Measurements from ENCODE around the gene FAM53B. TPM values are rescaled to one million over a fixed set of nuclear protein-coding genes. Genes with fewer than 3 reads are reported as not detected.

FAM53B gene
- polyA plus RNA-seq, 1 of the 3 experiments (the other 2 are of a cell fraction) = 5.6 TPM

- H4K20me1 ChIP-seq (ENCODE audit: insufficient read depth) = peaks cover 8% of the 10 kb centered on the region; the same call in 1 of the 2 replicates
- POLR2A ChIA-PET = interaction anchor here (1.9 kb wide), 1 partner anchor 22 kb away, joined by 10 read pairs; no protein-coding TSS in a partner anchor
Observed at GRCh38 chr10:124671486-124672075, 72.6 kb downstream of the FAM53B start.

DNA sequence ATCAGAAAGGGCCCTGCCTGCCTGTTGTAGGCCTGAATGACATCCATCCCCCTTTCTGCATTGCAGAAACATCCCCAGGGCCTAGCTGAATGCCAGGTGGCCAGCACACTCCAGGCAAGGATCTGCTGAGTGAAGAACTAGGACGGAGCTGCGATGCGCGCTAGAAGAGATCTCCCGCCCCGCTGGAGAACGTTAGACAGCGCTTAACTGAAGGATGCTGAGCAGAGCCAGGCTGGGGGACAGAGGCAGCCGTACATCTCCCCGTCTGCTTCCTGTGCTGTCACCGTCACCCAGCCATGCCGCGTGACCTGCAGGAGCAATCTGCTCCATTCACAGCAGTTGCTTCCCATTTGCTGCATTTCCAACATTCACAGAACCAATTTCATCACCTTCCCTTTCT lies 73.3 kb downstream of the FAM53B start:
- TF ChIP-seq GATA2 (CRISPR knock-in tag; IDR thresholded peaks at IDR 0.05) = peak; percentile 63
- no peak for TF ChIP-seq GABPA (IDR thresholded peaks at IDR 0.05; ENCODE audit: low read depth)
- peak; percentile 37 for TF ChIP-seq RAD21 (IDR thresholded peaks at IDR 0.05; ENCODE audit: low read length)
- peak; percentile 82 for TF ChIP-seq CHD2 (IDR thresholded peaks at IDR 0.05; ENCODE audit: low read length, partially characterized antibody)
- peak; percentile 77; the same call in 1 of the 2 replicates for TF ChIP-seq RCOR1 (IDR thresholded peaks at IDR 0.05; ENCODE audit: low read length)
- TF ChIP-seq FOXM1 (IDR thresholded peaks at IDR 0.05; ENCODE audit: low read depth) = no peak
- TF ChIP-seq NRF1 (IDR thresholded peaks at IDR 0.05; ENCODE audit: low read depth, low read length) = no peak
- no peak for TF ChIP-seq POLR2AphosphoS5 (IDR thresholded peaks at IDR 0.05; ENCODE audit: low read depth, low read length)
- peak; percentile 95 for TF ChIP-seq MXI1 (IDR thresholded peaks at IDR 0.05; ENCODE audit: low read depth, low read length)
- peak; percentile 97 for TF ChIP-seq FOXJ3 (CRISPR knock-in tag; IDR thresholded peaks at IDR 0.05)
- TF ChIP-seq RFX5 (IDR thresholded peaks at IDR 0.05; ENCODE audit: low read length) = no peak
- peak in 1 of 2 experiments; percentile 78; a peak in 1 of 4 replicates for TF ChIP-seq EP300 (IDR thresholded peaks at IDR 0.05; ENCODE audit: borderline replicate concordance in 1 of 2, low read depth in 1 of 2, low read length in 1 of 2)
- Histone ChIP-seq H3K79me2 (ENCODE audit: insufficient read depth) (no peaks in the 10 kb centered on the region), H3K27me3 (ENCODE audit: insufficient read depth) (no peaks in the 10 kb centered on the region), H4K20me1 (ENCODE audit: insufficient read depth) (peaks cover 12% of the 10 kb centered on the region; the same call in 1 of the 2 replicates), H2AFZ (ENCODE audit: low read depth) (no peak overlapping the region), H3K4me1 (ENCODE audit: control insufficient read depth in 1 of 2, insufficient read depth in 2 of 2, low read depth in 1 of 2, low read length in 1 of 2) (peaks cover 0 to 68% of the 10 kb centered on the region in 2 experiments; a peak in 3 of 4 replicates), H3K36me3 (replicated peaks in 1 of 2; ENCODE audit: control insufficient read depth in 1 of 2, insufficient read depth in 2 of 2, low read length in 1 of 2) (no peaks in the 10 kb centered on the region), H3F3A (replicated peaks; ENCODE audit: insufficient read depth) (no peaks in the 10 kb centered on the region), H3K9me3 (no peaks in the 10 kb centered on the region), H3K9ac (no peak overlapping the region), H3K27ac (ENCODE audit: low read depth in 2 of 2, low read length in 1 of 2) (peak overlapping the region in 1 of 2 experiments; percentile 45; a peak in 2 of 4 replicates), H3K4me2 (no peak overlapping the region), H3K4me3 (ENCODE audit: low read depth in 2 of 2, low read length in 1 of 2) (no peak overlapping the region), H3K9me2 (no peaks in the 10 kb centered on the region)
- ChIA-PET POLR2A (interaction anchor here (0.9 to 1.9 kb wide), 2 partner anchors 22 to 71 kb away, joined by 4 to 10 read pairs; no protein-coding TSS in a partner anchor), CTCF (interaction anchor here (0.9 to 2.8 kb wide), 14 partner anchors 8 to 132 kb away, joined by 3 to 28 read pairs (median 4); no protein-coding TSS in a partner anchor)
- peak; percentile 87 for DNase-seq
- WGBS (ENCODE audit: low lambda C conversion rate) = 95% methylated on average over 13 of the region's 13 CpGs

More at GRCh38 chr10:124671486-124672075, 72.6 kb downstream of the FAM53B start:
- Histone ChIP-seq H3K9ac (no peak overlapping the region), H3K9me3 (no peaks in the 10 kb centered on the region), H3K9me2 (no peaks in the 10 kb centered on the region), H3K4me2 (no peak overlapping the region), H2AFZ (ENCODE audit: low read depth) (no peak overlapping the region), H3K4me1 (ENCODE audit: control insufficient read depth in 1 of 2, insufficient read depth in 2 of 2, low read depth in 1 of 2, low read length in 1 of 2) (peaks cover 0 to 66% of the 10 kb centered on the region in 2 experiments; a peak in 3 of 4 replicates), H3K27me3 (ENCODE audit: insufficient read depth) (no peaks in the 10 kb centered on the region), H3K79me2 (ENCODE audit: insufficient read depth) (no peaks in the 10 kb centered on the region), H3K27ac (ENCODE audit: low read depth in 2 of 2, low read length in 1 of 2) (peak overlapping the region in 1 of 2 experiments; percentile 45; a peak in 2 of 4 replicates), H3F3A (replicated peaks; ENCODE audit: insufficient read depth) (no peaks in the 10 kb centered on the region), H3K36me3 (replicated peaks in 1 of 2; ENCODE audit: control insufficient read depth in 1 of 2, insufficient read depth in 2 of 2, low read length in 1 of 2) (no peaks in the 10 kb centered on the region), H3K4me3 (ENCODE audit: low read depth in 2 of 2, low read length in 1 of 2) (no peak overlapping the region)
- WGBS (ENCODE audit: low lambda C conversion rate) = 92% methylated on average over 8 of the region's 8 CpGs
- CTCF ChIA-PET = interaction anchor here (0.9 to 2.8 kb wide), 15 partner anchors 9 to 133 kb away, joined by 3 to 28 read pairs (median 4); no protein-coding TSS in a partner anchor
- DNase-seq = peak; percentile 74
- TF ChIP-seq EP300 (IDR thresholded peaks at IDR 0.05; ENCODE audit: borderline replicate concordance in 1 of 2, low read depth in 1 of 2, low read length in 1 of 2) = no peak
- TF ChIP-seq, protein P1, sequence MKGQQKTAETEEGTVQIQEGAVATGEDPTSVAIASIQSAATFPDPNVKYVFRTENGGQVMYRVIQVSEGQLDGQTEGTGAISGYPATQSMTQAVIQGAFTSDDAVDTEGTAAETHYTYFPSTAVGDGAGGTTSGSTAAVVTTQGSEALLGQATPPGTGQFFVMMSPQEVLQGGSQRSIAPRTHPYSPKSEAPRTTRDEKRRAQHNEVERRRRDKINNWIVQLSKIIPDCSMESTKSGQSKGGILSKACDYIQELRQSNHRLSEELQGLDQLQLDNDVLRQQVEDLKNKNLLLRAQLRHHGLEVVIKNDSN (IDR thresholded peaks at IDR 0.05; ENCODE audit: borderline replicate concordance, low read depth) = no peak
- TF ChIP-seq, protein P2, sequence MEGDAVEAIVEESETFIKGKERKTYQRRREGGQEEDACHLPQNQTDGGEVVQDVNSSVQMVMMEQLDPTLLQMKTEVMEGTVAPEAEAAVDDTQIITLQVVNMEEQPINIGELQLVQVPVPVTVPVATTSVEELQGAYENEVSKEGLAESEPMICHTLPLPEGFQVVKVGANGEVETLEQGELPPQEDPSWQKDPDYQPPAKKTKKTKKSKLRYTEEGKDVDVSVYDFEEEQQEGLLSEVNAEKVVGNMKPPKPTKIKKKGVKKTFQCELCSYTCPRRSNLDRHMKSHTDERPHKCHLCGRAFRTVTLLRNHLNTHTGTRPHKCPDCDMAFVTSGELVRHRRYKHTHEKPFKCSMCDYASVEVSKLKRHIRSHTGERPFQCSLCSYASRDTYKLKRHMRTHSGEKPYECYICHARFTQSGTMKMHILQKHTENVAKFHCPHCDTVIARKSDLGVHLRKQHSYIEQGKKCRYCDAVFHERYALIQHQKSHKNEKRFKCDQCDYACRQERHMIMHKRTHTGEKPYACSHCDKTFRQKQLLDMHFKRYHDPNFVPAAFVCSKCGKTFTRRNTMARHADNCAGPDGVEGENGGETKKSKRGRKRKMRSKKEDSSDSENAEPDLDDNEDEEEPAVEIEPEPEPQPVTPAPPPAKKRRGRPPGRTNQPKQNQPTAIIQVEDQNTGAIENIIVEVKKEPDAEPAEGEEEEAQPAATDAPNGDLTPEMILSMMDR (IDR thresholded peaks at IDR 0.05) = 0 out of 2 replicates have a peak, but pooled peaks have one; percentile 11
- 0 out of 2 replicates have a peak, but pooled peaks have one; percentile 25 for TF ChIP-seq RAD21 (IDR thresholded peaks at IDR 0.05; ENCODE audit: low read length)
